Kidney (tissue), 14 donors: ENCODE data around the gene CDH13. TPM values are rescaled to one million over a fixed set of nuclear protein-coding genes. Genes with fewer than 3 reads are reported as not detected.

Source experiments
- DNase-seq, 5 donors: peaks; one replicate each; pipeline ENCODE4 v3.0.0-alpha.2; 2013 to 2020
- FAIRE-seq: peaks from 2 replicates; lab custom pipeline; 2012; peaks lifted over from hg19 to GRCh38; lab: Jason Lieb, UNC
- H3K27ac ChIP-seq, 2 donors: one replicate each; pipeline ENCODE4 v1.7.0; 2013; ENCODE audit warnings: low read depth in 2 of 2, low read length in 2 of 2, inconsistent platforms in 1 of 2
- H3K27me3 ChIP-seq: one replicate; pipeline ENCODE4 v1.7.1; 2013; ENCODE audit warnings: low read length, inconsistent platforms; ENCODE audit not compliant: control insufficient read depth, insufficient read depth
- H3K36me3 ChIP-seq, 3 donors: one replicate each; pipeline versions ENCODE4 v1.7.0 to v1.7.1; 2013; ENCODE audit warnings: low read length in 3 of 3, control low read depth in 1 of 3, inconsistent platforms in 1 of 3; ENCODE audit not compliant: insufficient read depth in 3 of 3, control insufficient read depth in 2 of 3
- H3K4me1 ChIP-seq, 3 donors: one replicate each; pipeline versions ENCODE4 v1.7.0 to v1.7.1; 2013; ENCODE audit warnings: low read length in 3 of 3, inconsistent platforms in 1 of 3, low read depth in 1 of 3; ENCODE audit not compliant: control insufficient read depth in 2 of 3, insufficient read depth in 2 of 3
- H3K4me3 ChIP-seq, 3 donors: one replicate each; pipeline versions ENCODE4 v1.7.0 to v1.8.1; 2013; ENCODE audit warnings: low read length in 3 of 3, control low read depth in 1 of 3, inconsistent platforms in 1 of 3
- H3K9ac ChIP-seq, 3 donors: one replicate each; pipeline versions ENCODE4 v1.7.0 to v1.7.1; 2013; ENCODE audit warnings: low read length in 3 of 3, control low read depth in 1 of 3, inconsistent platforms in 1 of 3
- H3K9me3 ChIP-seq, 3 donors: one replicate each; pipeline versions ENCODE4 v1.7.0 to v1.7.1; 2013; ENCODE audit warnings: low read length in 3 of 3, control low read depth in 1 of 3, inconsistent platforms in 1 of 3; ENCODE audit not compliant: control insufficient read depth in 2 of 3, insufficient read depth in 1 of 3
- CTCF ChIP-seq: IDR thresholded peaks from 3 replicates; pipeline ENCODE4 v1.5.1; 2012; ENCODE audit warnings: mild to moderate bottlenecking, moderate library complexity, borderline replicate concordance; ENCODE audit not compliant: insufficient read depth; ENCODE audit errors: extremely low read depth
- intact Hi-C: fragments of 100-400 bp; cut with DNase I; formaldehyde crosslinking; loops from one replicate; pipeline ENCODE4 v1.11.1; 2022
- polyA plus RNA-seq: library from polyadenylated mRNA; stranded (reverse); fragments of 350-450 nt; fragmentation: Illumina TruSeq; extraction: RNeasy Lipid Tissue Mini Kit (QIAGEN cat#74804); gene quantifications from one replicate; pipeline ENCODE4 v1.2.3, GENCODE V29; 2014; ENCODE audit warnings: low read depth, low replicate concordance; ENCODE audit not compliant: insufficient read depth
- total RNA-seq: library from RNA; stranded (reverse); fragmentation: NEBNext Ultra II Directional; extraction: Animal tissue kit (Norgen Biotek cat#: 25700); gene quantifications from one replicate; pipeline ENCODE4 v1.2.1, GENCODE V29; 2021
- donor health status: control.
- donor health status: control.
- donor health status: control.
- donor health status: control.
- donor health status: control.
- donor health status: DM: yes; HTN: yes; CAD: no.
- donor health status: Normal renal cell carcinoma (clear cell type).

CDH13 gene
- total and polyA plus RNA-seq, 2 donors from 2014 or later: 4.8 to 13.8 TPM

DNA sequence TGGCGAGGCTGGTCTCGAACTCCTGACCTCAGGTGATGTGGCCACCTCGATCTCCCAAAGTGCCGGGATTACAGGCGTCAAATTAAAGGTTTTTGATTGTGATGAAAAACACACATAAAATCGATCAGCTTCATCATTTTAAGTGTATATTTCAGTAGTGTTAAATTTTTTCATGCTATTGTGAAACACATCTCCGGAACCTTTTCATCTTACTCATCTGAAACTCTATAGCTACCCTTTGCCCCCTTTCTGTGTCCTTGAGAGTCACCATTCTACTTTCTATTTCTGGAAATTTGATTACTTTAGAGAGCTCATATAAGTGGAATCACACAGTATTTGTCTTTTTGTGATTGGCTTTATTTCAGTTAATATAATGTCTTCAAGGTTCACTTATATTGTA is 702.7 kb downstream of the CDH13 start:
- H3K36me3 ChIP-seq: no peaks in the 10 kb centered on the region
- no peaks in the 10 kb centered on the region for H3K9me3 ChIP-seq
- intact Hi-C loops: no loop called here
- H3K4me1 ChIP-seq: no peaks in the 10 kb centered on the region
- no peak for TF ChIP-seq CTCF
- no peak overlapping the region for H3K27ac ChIP-seq
- H3K27me3 ChIP-seq: no peaks in the 10 kb centered on the region
- DNase-seq (no peak), FAIRE-seq (no peak)
- H3K4me3 ChIP-seq: no peak overlapping the region
- no peak overlapping the region for H3K9ac ChIP-seq

DNA sequence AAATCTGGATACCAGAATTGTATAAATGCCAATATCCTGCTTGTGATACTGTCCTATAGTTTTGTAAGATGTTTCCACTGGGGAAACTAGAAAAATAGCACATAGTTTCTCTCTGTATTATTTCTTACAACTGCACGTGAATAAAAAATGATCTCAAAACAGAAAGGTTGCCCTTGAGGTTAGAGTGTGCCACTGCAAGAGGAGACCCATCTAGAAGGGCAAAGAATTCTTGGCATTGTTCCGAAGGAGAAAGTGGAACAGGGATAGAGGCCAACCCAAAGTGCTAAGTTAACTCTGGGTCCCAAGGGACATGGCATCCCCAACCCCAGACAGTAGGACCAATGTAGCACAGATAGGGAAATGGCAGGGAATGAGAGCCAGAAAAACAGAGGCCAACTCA is 703.5 kb downstream of the CDH13 start:
- no peak for FAIRE-seq
- Histone ChIP-seq H3K9ac (no peak overlapping the region), H3K4me3 (no peak overlapping the region), H3K36me3 (no peaks in the 10 kb centered on the region), H3K4me1 (no peaks in the 10 kb centered on the region), H3K27ac (no peak overlapping the region), H3K9me3 (no peaks in the 10 kb centered on the region), H3K27me3 (no peaks in the 10 kb centered on the region)
- no peak for DNase-seq
- no peak for TF ChIP-seq CTCF
- intact Hi-C loops: no loop called here

- TF ChIP-seq CTCF: no peak
- Histone ChIP-seq H3K27me3 (no peaks in the 10 kb centered on the region), H3K9ac (no peak overlapping the region), H3K36me3 (no peaks in the 10 kb centered on the region), H3K9me3 (no peaks in the 10 kb centered on the region), H3K27ac (no peak overlapping the region), H3K4me3 (no peak overlapping the region), H3K4me1 (no peaks in the 10 kb centered on the region)
- DNase-seq (no peak), FAIRE-seq (no peak)
- intact Hi-C loops: no loop called here
Observed at GRCh38 chr16:83335076-83335475, 708.3 kb downstream of the CDH13 start.

DNA sequence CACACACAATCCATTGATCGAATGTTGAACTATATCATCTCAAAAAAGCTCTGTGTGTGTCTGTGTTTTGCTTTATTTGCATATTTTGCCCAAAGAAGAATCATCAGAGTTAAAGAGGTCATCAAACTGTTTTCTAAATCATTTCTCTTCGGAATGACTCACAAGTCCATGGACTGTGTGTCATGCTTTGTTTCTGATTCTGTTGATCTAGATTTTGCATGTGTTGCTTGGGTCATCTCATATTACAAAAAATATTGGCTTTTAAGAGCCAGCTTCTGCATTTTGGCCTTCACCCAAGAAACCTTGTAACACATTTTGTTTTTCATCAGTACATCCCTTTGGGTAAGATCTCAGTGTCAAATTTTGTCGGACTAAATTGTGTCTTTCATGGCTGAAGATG is 709.8 kb downstream of the CDH13 start:
- Histone ChIP-seq H3K27me3 (no peaks in the 10 kb centered on the region), H3K9me3 (no peaks in the 10 kb centered on the region), H3K4me3 (no peak overlapping the region), H3K27ac (no peak overlapping the region), H3K36me3 (no peaks in the 10 kb centered on the region), H3K4me1 (no peaks in the 10 kb centered on the region), H3K9ac (no peak overlapping the region)
- FAIRE-seq: no peak
- DNase-seq: no peak
- intact Hi-C loops: no loop called here
- TF ChIP-seq CTCF: no peak
